MM.1S (cell line): Measurements from ENCODE around the gene GDPGP1.

Source experiments
- DNase-seq: peaks from one replicate; pipeline ENCODE4 v3.0.0-alpha.2; 2015
- H2AFZ ChIP-seq: fragments of 300-600 bp; sonication (generic); 2 replicates; pipeline ENCODE4 v1.6.0; 2016; ENCODE audit warnings: antibody characterized with exemption, low read length
- H3F3A ChIP-seq: fragments of 300-600 bp; sonication (generic); 2 replicates; pipeline ENCODE4 v1.6.1; 2016; ENCODE audit warnings: mild to moderate bottlenecking, antibody characterized with exemption, low read length, moderate library complexity, mixed read lengths; ENCODE audit not compliant: insufficient read depth
- H3K27ac ChIP-seq: fragments of 300-600 bp; sonication (generic); 2 replicates; pipeline ENCODE4 v1.5.1; 2016; ENCODE audit warnings: mild to moderate bottlenecking, low read length
- H3K27me3 ChIP-seq: fragments of 300-600 bp; sonication (generic); replicated peaks from 2 replicates; pipeline ENCODE4 v1.6.0; 2016; ENCODE audit warnings: low read length; ENCODE audit not compliant: insufficient read depth
- H3K36me3 ChIP-seq: fragments of 300-600 bp; sonication (generic); replicated peaks from 2 replicates; pipeline ENCODE4 v1.6.1; 2016; ENCODE audit warnings: mild to moderate bottlenecking, low read length, mixed read lengths; ENCODE audit not compliant: insufficient read depth
- H3K4me1 ChIP-seq: fragments of 300-600 bp; sonication (generic); 2 replicates; pipeline ENCODE4 v1.6.1; 2016; ENCODE audit warnings: low read length, mixed read lengths
- H3K4me2 ChIP-seq: fragments of 300-600 bp; sonication (generic); 2 replicates; pipeline ENCODE4 v1.6.0; 2016; ENCODE audit warnings: low read depth, low read length
- H3K4me3 ChIP-seq: fragments of 300-600 bp; sonication (generic); 2 replicates; pipeline ENCODE4 v1.5.1; 2016; ENCODE audit warnings: low read length, mixed read lengths
- H3K79me2 ChIP-seq: fragments of 300-600 bp; sonication (generic); 2 replicates; pipeline ENCODE4 v1.6.1; 2016; ENCODE audit warnings: mixed run types, low read length, mixed read lengths
- H3K9ac ChIP-seq: fragments of 300-600 bp; sonication (generic); 2 replicates; pipeline ENCODE4 v1.6.1; 2016; ENCODE audit warnings: low read length, mixed read lengths
- H3K9me2 ChIP-seq: fragments of 300-600 bp; sonication (generic); replicated peaks from 2 replicates; pipeline ENCODE4 v1.6.1; 2016; ENCODE audit warnings: mild to moderate bottlenecking, low read length, mixed read lengths; ENCODE audit not compliant: insufficient read depth
- H3K9me3 ChIP-seq: fragments of 300-600 bp; sonication (generic); replicated peaks from 2 replicates; pipeline ENCODE4 v1.6.1; 2016; ENCODE audit warnings: mild to moderate bottlenecking, low read length, mixed read lengths; ENCODE audit not compliant: insufficient read depth
- H4K20me1 ChIP-seq: fragments of 300-600 bp; sonication (generic); 2 replicates; pipeline ENCODE4 v1.6.1; 2016; ENCODE audit warnings: mild to moderate bottlenecking, low read length, moderate library complexity, mixed read lengths; ENCODE audit not compliant: insufficient read depth
- EZH2 ChIP-seq: fragments of 300-600 bp; sonication (generic); optimal IDR thresholded peaks from 2 replicates; pipeline ENCODE3; 2017; ENCODE audit warnings: low read depth, mild to moderate bottlenecking, antibody characterized with exemption, low read length, mixed read lengths
- EZH2phosphoT487 ChIP-seq: fragments of 300-600 bp; sonication (generic); IDR thresholded peaks from 2 replicates; pipeline ENCODE4 v1.6.1; 2018; ENCODE audit warnings: antibody characterized with exemption, low read length
- TF ChIP-seq, protein P1 (sequence below): fragments of 300-600 bp; sonication (generic); IDR thresholded peaks from 2 replicates; pipeline ENCODE4 v1.5.1; 2016; ENCODE audit warnings: antibody characterized with exemption, low read length, mixed read lengths

Gene GDPGP1

DNA sequence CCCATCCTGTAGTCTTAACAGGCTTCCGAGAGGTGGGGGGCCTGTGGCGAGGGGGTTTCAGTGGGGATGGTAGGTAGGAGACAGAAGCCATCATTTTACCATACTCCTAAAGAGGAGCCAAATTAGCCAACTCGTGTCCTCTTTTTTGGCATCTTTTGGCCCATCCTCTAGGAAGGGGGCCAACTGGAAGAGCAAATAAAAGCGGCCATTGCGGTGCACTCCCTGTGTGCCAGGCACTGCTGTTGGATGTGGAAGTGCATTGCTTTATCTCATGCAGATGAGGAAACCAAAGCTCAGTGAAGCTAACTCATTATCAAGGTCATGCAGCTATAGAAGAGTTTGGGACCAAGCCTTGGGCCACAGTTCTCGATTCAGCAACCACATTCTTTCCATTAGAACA is 26.8 kb upstream of the GDPGP1 start:
- no peak for DNase-seq
- H3K9me3 ChIP-seq: no peaks in the 10 kb centered on the region
- H3K4me2 ChIP-seq: no peak overlapping the region
- H2AFZ ChIP-seq: no peak overlapping the region
- no peaks in the 10 kb centered on the region for H3K9me2 ChIP-seq
- no peak overlapping the region for H3K4me3 ChIP-seq
- peaks cover 89% of the 10 kb centered on the region for H3K79me2 ChIP-seq
- H3K27me3 ChIP-seq: no peaks in the 10 kb centered on the region
- peaks cover 5% of the 10 kb centered on the region for H3K4me1 ChIP-seq
- no peak overlapping the region for H3K27ac ChIP-seq
- 0 out of 2 replicates have a peak, but pooled peaks cover 3% of the 10 kb centered on the region for H3K36me3 ChIP-seq
- no peaks in the 10 kb centered on the region for H3F3A ChIP-seq
- H4K20me1 ChIP-seq: 0 out of 2 replicates have a peak, but pooled peaks cover 3% of the 10 kb centered on the region
- TF ChIP-seq, protein P1, sequence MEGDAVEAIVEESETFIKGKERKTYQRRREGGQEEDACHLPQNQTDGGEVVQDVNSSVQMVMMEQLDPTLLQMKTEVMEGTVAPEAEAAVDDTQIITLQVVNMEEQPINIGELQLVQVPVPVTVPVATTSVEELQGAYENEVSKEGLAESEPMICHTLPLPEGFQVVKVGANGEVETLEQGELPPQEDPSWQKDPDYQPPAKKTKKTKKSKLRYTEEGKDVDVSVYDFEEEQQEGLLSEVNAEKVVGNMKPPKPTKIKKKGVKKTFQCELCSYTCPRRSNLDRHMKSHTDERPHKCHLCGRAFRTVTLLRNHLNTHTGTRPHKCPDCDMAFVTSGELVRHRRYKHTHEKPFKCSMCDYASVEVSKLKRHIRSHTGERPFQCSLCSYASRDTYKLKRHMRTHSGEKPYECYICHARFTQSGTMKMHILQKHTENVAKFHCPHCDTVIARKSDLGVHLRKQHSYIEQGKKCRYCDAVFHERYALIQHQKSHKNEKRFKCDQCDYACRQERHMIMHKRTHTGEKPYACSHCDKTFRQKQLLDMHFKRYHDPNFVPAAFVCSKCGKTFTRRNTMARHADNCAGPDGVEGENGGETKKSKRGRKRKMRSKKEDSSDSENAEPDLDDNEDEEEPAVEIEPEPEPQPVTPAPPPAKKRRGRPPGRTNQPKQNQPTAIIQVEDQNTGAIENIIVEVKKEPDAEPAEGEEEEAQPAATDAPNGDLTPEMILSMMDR: no peak
- TF ChIP-seq EZH2phosphoT487: no peak
- no peak overlapping the region for H3K9ac ChIP-seq

- Histone ChIP-seq H3K9ac (no peak overlapping the region), H3K4me2 (no peak overlapping the region), H4K20me1 (0 out of 2 replicates have a peak, but pooled peaks cover 3% of the 10 kb centered on the region), H3K4me1 (no peaks in the 10 kb centered on the region), H2AFZ (no peak overlapping the region), H3K9me2 (no peaks in the 10 kb centered on the region), H3K36me3 (0 out of 2 replicates have a peak, but pooled peaks cover 3% of the 10 kb centered on the region), H3K27ac (no peak overlapping the region), H3K79me2 (peaks cover 85% of the 10 kb centered on the region), H3K4me3 (no peak overlapping the region), H3F3A (no peaks in the 10 kb centered on the region), H3K9me3 (no peaks in the 10 kb centered on the region), H3K27me3 (no peaks in the 10 kb centered on the region)
- TF ChIP-seq, protein P1: no peak
- no peak for TF ChIP-seq EZH2phosphoT487
- TF ChIP-seq EZH2: no peak
- no peak for DNase-seq
Measured at GRCh38 chr15:90208356-90208755, 25.7 kb upstream of the GDPGP1 start.

DNA sequence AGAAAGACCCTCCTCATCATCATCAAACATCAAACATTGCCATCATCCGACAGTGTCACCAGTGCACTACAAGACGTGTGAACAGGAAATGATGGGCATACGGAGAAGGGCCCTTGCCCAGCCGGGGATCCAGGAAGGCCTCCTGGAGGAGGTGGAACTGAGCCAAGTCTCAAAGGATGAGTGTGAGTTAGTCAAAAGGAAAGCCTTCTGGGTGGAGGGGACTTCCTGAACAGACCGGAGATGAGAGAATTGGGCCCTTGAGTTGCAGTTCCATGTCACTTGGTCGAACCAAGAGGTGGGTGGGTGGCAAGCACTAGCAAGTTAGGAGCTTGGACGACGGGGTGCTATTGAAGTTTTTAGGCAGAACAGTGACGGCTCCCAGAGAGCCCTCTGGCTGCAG is 24.4 kb upstream of the GDPGP1 start:
- H3K4me3 ChIP-seq: no peak overlapping the region
- DNase-seq: no peak
- H3K9me3 ChIP-seq: no peaks in the 10 kb centered on the region
- H4K20me1 ChIP-seq: 0 out of 2 replicates have a peak, but pooled peaks cover 3% of the 10 kb centered on the region
- no peaks in the 10 kb centered on the region for H3K9me2 ChIP-seq
- H3K27ac ChIP-seq: no peak overlapping the region
- no peaks in the 10 kb centered on the region for H3F3A ChIP-seq
- no peak overlapping the region for H3K4me2 ChIP-seq
- H3K9ac ChIP-seq: no peak overlapping the region
- H3K79me2 ChIP-seq: peaks cover 81% of the 10 kb centered on the region
- H3K27me3 ChIP-seq: no peaks in the 10 kb centered on the region
- no peaks in the 10 kb centered on the region for H3K4me1 ChIP-seq
- H3K36me3 ChIP-seq: 0 out of 2 replicates have a peak, but pooled peaks cover 3% of the 10 kb centered on the region
- no peak for TF ChIP-seq EZH2phosphoT487
- TF ChIP-seq, protein P1: no peak
- TF ChIP-seq EZH2: no peak
- H2AFZ ChIP-seq: no peak overlapping the region
